Measurements from ENCODE around the gene KIAA0586.

KIAA0586 gene

DNA sequence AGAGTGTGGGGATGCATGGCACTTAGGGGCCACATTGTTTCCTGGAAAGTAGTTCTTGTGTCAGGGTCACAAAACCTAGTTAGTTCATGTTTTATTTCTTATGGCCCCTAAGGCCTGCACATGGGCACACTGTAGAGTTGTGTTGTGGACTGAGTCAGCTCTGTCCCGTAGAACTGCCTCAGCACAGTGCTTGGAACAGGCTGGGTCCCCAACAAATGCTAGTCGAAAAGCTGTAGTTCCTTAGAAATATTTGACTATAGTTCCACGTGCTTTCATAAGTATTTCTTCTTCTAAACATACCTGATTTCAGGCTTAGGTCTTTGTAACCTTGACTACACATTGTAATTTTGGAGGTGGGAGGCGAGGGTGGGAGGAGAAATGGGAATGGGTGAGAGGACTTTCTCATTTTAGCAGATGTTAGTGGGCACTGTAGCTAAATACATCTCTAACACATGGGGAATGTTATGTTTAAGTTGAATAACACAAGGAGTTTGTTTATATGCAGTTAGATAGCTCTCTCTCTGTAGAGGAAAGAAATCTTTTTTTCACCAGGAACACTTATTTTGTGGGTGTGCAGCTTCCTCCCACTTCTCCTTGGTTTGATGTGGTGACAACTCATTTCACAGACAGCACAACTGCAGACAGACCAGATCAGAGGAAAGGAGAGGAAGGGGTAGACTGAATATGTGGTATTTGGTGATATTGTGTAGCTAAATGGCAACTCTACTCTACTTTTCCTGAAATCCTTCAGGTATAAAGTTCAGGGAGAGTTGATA is 170.7 kb downstream of the KIAA0586 start:
- DNase-seq (ENCODE audit: low read depth): no peak

DNA sequence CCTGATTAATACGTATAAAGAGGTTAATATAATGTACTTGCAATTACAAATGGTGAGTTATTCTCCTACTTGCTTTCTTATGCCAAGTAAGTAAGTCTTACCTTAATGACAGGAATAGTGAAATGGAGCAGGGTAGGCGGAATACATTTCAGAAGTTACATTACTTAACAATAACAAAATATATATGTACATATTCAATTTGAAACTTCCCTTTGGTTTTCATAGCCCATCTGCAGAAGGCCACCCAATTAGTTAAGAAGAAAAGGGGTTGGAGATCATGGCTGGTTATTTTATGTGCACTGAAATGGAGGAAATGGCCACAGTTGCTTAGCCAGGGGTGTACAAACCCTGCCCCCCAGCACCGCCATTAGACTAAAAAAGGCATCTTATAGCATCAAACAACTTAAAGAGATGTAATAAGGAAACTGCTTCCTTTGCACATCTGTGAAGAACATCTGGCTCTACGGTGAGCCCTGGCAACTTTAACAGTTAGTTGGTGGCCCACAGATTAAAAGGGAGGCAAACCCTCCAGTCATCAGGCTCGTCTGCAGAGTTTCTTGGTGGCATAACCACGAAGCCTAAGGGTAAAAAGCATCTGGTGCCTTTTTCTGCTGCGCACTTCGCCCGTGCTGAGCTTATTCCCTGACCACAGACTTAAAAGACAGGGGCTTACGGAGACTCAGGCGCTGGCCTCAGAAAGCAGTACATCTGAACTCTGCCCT is 171.4 kb downstream of the KIAA0586 start:
- no peak for DNase-seq (ENCODE audit: low read depth)

DNA sequence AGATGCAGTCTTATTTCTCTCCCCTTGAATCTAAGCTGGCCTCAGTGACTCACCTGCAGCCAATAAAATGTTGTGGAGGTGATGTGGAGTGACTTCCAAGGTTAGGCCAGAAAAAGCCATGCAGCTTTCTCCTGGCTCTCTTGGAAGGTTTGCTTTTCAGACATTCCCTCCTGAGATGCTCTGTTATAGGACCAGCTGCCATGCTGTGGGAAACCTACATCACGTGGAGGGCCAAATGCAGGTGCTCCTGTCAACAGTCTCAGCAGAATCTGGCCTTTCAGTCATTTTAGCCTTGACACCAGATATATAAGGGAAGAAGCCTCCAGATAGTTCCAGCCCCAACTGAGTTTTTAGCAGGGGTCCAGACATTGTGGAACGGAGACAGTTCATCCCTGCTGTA is 172.2 kb downstream of the KIAA0586 start:
- no peak for DNase-seq (ENCODE audit: low read depth)

Data from amniotic epithelial cell (primary cell).